ENCODE results near the gene TGFB1I1. TPM values are rescaled to one million over a fixed set of nuclear protein-coding genes. Genes with fewer than 3 reads are reported as not detected.

Gene TGFB1I1
- total and polyA plus RNA-seq, 7 donors: 4.5 to 11.5 (median 8.3) TPM

DNA sequence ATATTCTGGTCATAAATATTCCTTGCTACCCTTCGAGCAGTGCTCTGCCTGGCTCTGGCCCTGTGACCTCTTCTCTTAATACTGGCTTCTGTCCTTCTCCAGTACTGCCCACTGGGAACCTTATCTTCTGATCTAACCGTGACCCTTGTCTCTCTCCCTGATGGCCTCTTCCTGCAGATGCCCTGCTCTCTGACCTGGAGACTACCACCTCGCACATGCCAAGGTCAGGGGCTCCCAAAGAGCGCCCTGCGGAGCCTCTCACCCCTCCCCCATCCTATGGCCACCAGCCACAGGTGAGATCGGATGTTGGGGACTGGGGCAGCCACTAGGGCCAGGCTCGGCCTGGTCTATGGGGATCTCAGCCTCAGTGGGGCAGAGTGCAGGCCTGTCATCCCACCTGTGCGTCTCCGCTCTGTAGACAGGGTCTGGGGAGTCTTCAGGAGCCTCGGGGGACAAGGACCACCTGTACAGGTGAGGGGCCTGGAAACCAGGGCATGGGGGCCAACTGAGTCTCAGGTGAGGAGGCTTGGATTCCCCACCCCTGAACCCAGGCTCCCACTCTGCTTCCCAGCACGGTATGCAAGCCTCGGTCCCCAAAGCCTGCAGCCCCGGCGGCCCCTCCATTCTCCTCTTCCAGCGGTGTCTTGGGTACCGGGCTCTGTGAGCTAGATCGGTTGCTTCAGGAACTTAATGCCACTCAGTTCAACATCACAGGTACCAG is 1.5 kb downstream of the TGFB1I1 start:
- peak in 1 of 2 donors; percentile 54 for DNase-seq
- no peaks in the 10 kb centered on the region for H3K9me3 ChIP-seq
- no peak overlapping the region for H3K27ac ChIP-seq
- peak overlapping the region; percentile 71 for H3K4me3 ChIP-seq
- no peak for ATAC-seq
- TF ChIP-seq CTCF (IDR thresholded peaks at IDR 0.05): no peak
- peaks cover 0 to 10% of the 10 kb centered on the region in 2 donors for H3K36me3 ChIP-seq (ENCODE audit: insufficient read depth in 1 of 2, low read depth in 1 of 2)
- WGBS, 3 donors: 81 to 88% (median 81%) methylated on average over 17 of the region's 17 CpGs
- intact Hi-C loops (cut with DNase I): no loop called here
- H3K4me1 ChIP-seq: peaks cover 7% of the 10 kb centered on the region
- H3K27me3 ChIP-seq (ENCODE audit: insufficient read depth in 3 of 3, low read length in 2 of 3): peaks cover 0 to 39% (median 7%) of the 10 kb centered on the region in 3 donors

- Histone ChIP-seq H3K36me3 (ENCODE audit: insufficient read depth in 1 of 2, low read depth in 1 of 2) (peaks cover 0 to 10% of the 10 kb centered on the region in 2 donors), H3K4me3 (no peak overlapping the region), H3K27me3 (ENCODE audit: insufficient read depth in 3 of 3, low read length in 2 of 3) (peaks cover 0 to 39% (median 7%) of the 10 kb centered on the region in 3 donors), H3K9me3 (no peaks in the 10 kb centered on the region), H3K27ac (no peak overlapping the region), H3K4me1 (peaks cover 7% of the 10 kb centered on the region)
- no peak for ATAC-seq
- TF ChIP-seq CTCF (IDR thresholded peaks at IDR 0.05): no peak
- intact Hi-C loops (cut with DNase I): no loop called here
- DNase-seq: peak in 1 of 2 donors; percentile 63
- 76 to 80% (median 79%) methylated on average over 12 of the region's 12 CpGs for WGBS, 3 donors
Observed at GRCh38 chr16:31474173-31474714, 2.3 kb downstream of the TGFB1I1 start.

DNA sequence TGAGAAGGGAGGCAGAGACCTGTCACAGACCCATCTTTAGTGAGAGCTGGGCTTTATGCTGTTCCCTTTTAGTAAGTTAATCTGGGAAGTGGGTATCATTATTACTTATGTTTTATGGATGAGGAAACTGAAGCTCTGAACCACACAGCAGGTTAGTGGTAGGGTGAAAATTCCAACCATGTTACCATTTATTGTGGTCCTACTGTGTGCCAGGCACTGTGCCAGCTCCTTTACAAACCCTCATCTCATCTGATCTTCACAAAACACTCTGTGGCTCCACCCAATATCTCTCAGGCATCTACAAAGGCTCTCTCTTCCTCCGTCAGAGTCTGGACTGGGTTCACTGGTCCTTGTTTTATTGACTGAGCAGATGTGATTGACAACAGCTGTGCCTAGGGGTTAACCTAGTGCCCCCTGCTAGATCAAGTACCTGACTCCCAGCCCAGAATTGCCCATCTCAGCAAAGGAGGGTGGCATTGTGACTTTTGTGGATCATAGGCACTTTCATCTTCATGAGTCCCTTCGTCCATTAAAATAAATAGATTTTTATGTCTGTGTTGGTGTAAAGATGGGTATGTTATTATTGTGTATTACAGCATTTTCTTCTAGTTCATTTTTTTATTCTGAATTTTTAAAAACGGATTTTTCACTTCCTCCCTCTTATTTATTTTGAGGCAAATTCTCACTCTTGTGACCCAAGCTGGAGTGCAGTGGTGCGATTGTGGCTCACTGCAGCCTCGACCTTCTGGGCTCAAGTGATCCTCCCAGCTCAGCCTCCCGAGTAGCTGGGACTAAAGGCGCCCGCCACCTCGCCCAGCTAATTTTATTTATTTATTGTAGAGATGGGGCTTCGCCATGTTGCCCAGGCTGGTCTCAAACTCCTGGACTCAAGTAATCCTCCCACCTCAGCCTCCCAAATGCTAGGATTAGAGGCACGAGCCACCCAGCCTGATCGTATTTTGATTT is 3.1 kb downstream of the TGFB1I1 start:
- Histone ChIP-seq H3K36me3 (ENCODE audit: insufficient read depth in 1 of 2, low read depth in 1 of 2) (peaks cover 0 to 10% of the 10 kb centered on the region in 2 donors), H3K4me3 (no peak overlapping the region), H3K27ac (no peak overlapping the region), H3K27me3 (ENCODE audit: insufficient read depth in 3 of 3, low read length in 2 of 3) (peaks cover 0 to 39% (median 7%) of the 10 kb centered on the region in 3 donors), H3K9me3 (no peaks in the 10 kb centered on the region), H3K4me1 (peaks cover 7% of the 10 kb centered on the region)
- no peak for TF ChIP-seq CTCF (IDR thresholded peaks at IDR 0.05)
- intact Hi-C loops (cut with DNase I): no loop called here
- 92 to 96% (median 92%) methylated on average over 12 of the region's 12 CpGs for WGBS, 3 donors
- DNase-seq: no peak
- no peak for ATAC-seq

- Histone ChIP-seq H3K27ac (no peak overlapping the region), H3K27me3 (ENCODE audit: insufficient read depth in 3 of 3, low read length in 2 of 3) (peaks cover 0 to 39% (median 7%) of the 10 kb centered on the region in 3 donors), H3K9me3 (no peaks in the 10 kb centered on the region), H3K4me1 (peaks cover 7% of the 10 kb centered on the region), H3K36me3 (ENCODE audit: insufficient read depth in 1 of 2, low read depth in 1 of 2) (peaks cover 0 to 10% of the 10 kb centered on the region in 2 donors), H3K4me3 (no peak overlapping the region)
- intact Hi-C loops (cut with DNase I): no loop called here
- WGBS, 3 donors: 80 to 86% (median 82%) methylated on average over 26 of the region's 26 CpGs
- DNase-seq (peak in 1 of 2 donors; percentile 51), ATAC-seq (no peak)
- TF ChIP-seq CTCF (IDR thresholded peaks at IDR 0.05): no peak
Observed at GRCh38 chr16:31475946-31476302, 4.0 kb downstream of the TGFB1I1 start.

All from psoas muscle (tissue), 8 donors.